Lower lobe of right lung (tissue), 2 donors: ENCODE measurements around the gene CFAP20DC. TPM values are rescaled to one million over a fixed set of nuclear protein-coding genes. Genes with fewer than 3 reads are reported as not detected.

ENCODE experiments used
- ATAC-seq, 2 donors: fragments of 200-7000 bp; cut with Tn5 transposase; one replicate each; pipeline ENCODE4 v1.9.1; 2020 to 2022; ENCODE audit warnings: mild to moderate bottlenecking in 2 of 2, moderate library complexity in 2 of 2
- DNase-seq: peaks from one replicate; pipeline ENCODE4 v3.0.0-alpha.2; 2020
- H3K27ac ChIP-seq: fragments of 200-600 bp; one replicate; pipeline ENCODE4 v1.8.0; 2022
- H3K27me3 ChIP-seq: fragments of 200-600 bp; one replicate; pipeline ENCODE4 v1.8.0; 2022; ENCODE audit warnings: low read depth
- H3K36me3 ChIP-seq: fragments of 200-600 bp; one replicate; pipeline ENCODE4 v1.8.0; 2022; ENCODE audit warnings: mild to moderate bottlenecking
- H3K4me1 ChIP-seq: fragments of 200-600 bp; one replicate; pipeline ENCODE4 v1.8.0; 2022
- H3K4me3 ChIP-seq: fragments of 200-600 bp; one replicate; pipeline ENCODE4 v1.8.0; 2022; ENCODE audit warnings: mild to moderate bottlenecking
- H3K9me3 ChIP-seq: fragments of 200-600 bp; one replicate; pipeline ENCODE4 v1.8.0; 2022
- intact Hi-C: fragments of 100-400 bp; cut with DNase I; formaldehyde crosslinking; loops from one replicate; pipeline ENCODE4 v1.11.0; 2022
- total RNA-seq: library from RNA; stranded (reverse); fragmentation: NEBNext Ultra II Directional; extraction: Animal tissue kit (Norgen Biotek cat#: 25700); gene quantifications from one replicate; pipeline ENCODE4 v1.2.1, GENCODE V29; 2021
- TF ChIP-seq, protein P1 (sequence below): fragments of 200-600 bp; IDR thresholded peaks from one replicate; pipeline ENCODE4 v1.8.0; 2022; ENCODE audit warnings: antibody characterized with exemption, mild to moderate bottlenecking
- donor health status: DM: no; HTN: yes; CAD: no; lungs with severe emphysema.

The CFAP20DC gene
- total RNA-seq, 1 donor from 2014 or later: 0.71 TPM

DNA sequence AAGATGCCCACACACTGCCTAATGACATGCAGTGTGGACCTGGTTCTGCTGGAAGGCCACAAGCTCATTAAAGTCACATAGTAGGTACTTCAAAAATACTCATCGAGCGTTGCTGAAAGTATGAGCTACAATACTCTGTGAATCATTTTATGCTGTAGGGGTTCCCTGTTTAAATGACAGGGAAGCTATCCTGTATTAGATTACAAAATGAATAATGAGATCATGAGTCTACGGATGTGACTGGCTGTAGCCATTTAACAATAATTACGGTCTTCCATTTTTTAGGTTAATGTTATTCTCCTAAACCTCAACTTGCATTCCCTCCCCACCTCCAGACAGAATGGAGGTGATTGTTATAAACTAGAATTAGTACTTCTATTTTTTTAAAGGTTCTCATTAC, 255.1 kb downstream of the CFAP20DC start:
- H3K36me3 ChIP-seq: no peaks in the 10 kb centered on the region
- ATAC-seq (no peak), DNase-seq (no peak)
- H3K4me1 ChIP-seq: no peaks in the 10 kb centered on the region
- no peak overlapping the region for H3K27ac ChIP-seq
- H3K27me3 ChIP-seq: no peaks in the 10 kb centered on the region
- H3K4me3 ChIP-seq: no peak overlapping the region
- no peaks in the 10 kb centered on the region for H3K9me3 ChIP-seq
- TF ChIP-seq, protein P1, sequence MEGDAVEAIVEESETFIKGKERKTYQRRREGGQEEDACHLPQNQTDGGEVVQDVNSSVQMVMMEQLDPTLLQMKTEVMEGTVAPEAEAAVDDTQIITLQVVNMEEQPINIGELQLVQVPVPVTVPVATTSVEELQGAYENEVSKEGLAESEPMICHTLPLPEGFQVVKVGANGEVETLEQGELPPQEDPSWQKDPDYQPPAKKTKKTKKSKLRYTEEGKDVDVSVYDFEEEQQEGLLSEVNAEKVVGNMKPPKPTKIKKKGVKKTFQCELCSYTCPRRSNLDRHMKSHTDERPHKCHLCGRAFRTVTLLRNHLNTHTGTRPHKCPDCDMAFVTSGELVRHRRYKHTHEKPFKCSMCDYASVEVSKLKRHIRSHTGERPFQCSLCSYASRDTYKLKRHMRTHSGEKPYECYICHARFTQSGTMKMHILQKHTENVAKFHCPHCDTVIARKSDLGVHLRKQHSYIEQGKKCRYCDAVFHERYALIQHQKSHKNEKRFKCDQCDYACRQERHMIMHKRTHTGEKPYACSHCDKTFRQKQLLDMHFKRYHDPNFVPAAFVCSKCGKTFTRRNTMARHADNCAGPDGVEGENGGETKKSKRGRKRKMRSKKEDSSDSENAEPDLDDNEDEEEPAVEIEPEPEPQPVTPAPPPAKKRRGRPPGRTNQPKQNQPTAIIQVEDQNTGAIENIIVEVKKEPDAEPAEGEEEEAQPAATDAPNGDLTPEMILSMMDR: no peak
- intact Hi-C loops: no loop called here

DNA sequence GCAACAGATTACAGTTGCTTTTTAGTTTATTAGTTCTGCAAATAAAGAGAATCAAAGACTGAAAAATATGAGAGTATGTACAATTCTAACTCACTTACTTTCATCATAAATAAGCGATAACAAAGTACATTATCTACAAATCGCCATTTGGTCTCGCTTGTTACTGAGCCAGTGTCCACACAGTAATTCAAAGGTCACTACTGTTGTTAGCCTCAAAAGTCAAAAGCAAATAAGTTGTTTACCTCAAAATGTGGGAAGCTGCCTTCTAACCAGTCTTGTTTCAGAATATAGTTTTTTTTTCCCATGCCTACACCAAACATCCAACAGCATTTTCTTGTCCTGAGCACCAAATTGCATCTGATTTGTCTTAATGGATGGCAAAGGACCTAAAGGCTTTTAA, 255.9 kb downstream of the CFAP20DC start:
- DNase-seq: no peak
- TF ChIP-seq, protein P1: no peak
- no peaks in the 10 kb centered on the region for H3K36me3 ChIP-seq
- no peaks in the 10 kb centered on the region for H3K27me3 ChIP-seq
- ATAC-seq: no peak
- H3K27ac ChIP-seq: no peak overlapping the region
- H3K4me1 ChIP-seq: no peaks in the 10 kb centered on the region
- intact Hi-C loops: no loop called here
- no peaks in the 10 kb centered on the region for H3K9me3 ChIP-seq
- no peak overlapping the region for H3K4me3 ChIP-seq

GRCh38 chr3:58792921-58793451, 256.8 kb downstream of the CFAP20DC start:
- DNase-seq: no peak

GRCh38 chr3:58789385-58789784, 260.4 kb downstream of the CFAP20DC start:
- ATAC-seq (no peak), DNase-seq (no peak)
- Histone ChIP-seq H3K27ac (no peak overlapping the region), H3K4me3 (no peak overlapping the region), H3K9me3 (no peaks in the 10 kb centered on the region), H3K36me3 (no peaks in the 10 kb centered on the region), H3K4me1 (no peaks in the 10 kb centered on the region), H3K27me3 (no peaks in the 10 kb centered on the region)
- intact Hi-C loops: no loop called here
- TF ChIP-seq, protein P1: no peak

More at GRCh38 chr3:58792921-58793451, 256.8 kb downstream of the CFAP20DC start:
- Histone ChIP-seq H3K36me3 (no peaks in the 10 kb centered on the region), H3K9me3 (no peaks in the 10 kb centered on the region), H3K4me1 (no peaks in the 10 kb centered on the region), H3K27ac (no peak overlapping the region), H3K27me3 (no peaks in the 10 kb centered on the region), H3K4me3 (no peak overlapping the region)
- no peak for ATAC-seq
- TF ChIP-seq, protein P1: no peak
- intact Hi-C loops: no loop called here

DNA sequence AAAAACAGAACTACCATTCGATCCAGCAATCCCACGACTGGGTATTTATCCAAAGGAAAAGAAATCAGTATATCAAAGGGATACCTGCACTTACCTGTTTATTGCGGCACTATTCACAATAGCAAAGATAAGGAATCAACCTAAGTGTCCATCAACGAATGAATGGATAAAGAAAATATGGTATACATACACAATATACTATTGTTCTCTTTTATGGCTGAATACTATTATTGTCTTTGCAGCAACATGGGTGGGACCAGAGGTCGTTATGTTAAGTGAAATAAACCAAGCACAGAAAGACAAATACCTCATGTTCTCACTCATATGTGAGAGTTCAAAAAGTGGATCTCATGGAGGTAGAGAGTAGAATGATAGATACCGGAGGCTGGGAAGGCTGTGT, 264.9 kb downstream of the CFAP20DC start:
- no peak for ATAC-seq

More for the DNA sequence above, 264.9 kb downstream of the CFAP20DC start:
- peaks cover 9% of the 10 kb centered on the region for H3K9me3 ChIP-seq
- no peaks in the 10 kb centered on the region for H3K36me3 ChIP-seq
- H3K4me3 ChIP-seq: no peak overlapping the region
- no peak for DNase-seq
- TF ChIP-seq, protein P1: no peak
- intact Hi-C loops: no loop called here
- no peak overlapping the region for H3K27ac ChIP-seq
- H3K4me1 ChIP-seq: no peaks in the 10 kb centered on the region
- H3K27me3 ChIP-seq: no peaks in the 10 kb centered on the region
